AG09319 (cell line): ENCODE results near the gene LGALSL.

ENCODE experiments used
- DNase-seq: peaks from one replicate; pipeline ENCODE4 v3.0.0-alpha.2; 2010; ENCODE audit warnings: low read depth; ENCODE audit errors: extremely low read depth
- CTCF ChIP-seq: IDR thresholded peaks from 2 replicates; pipeline ENCODE4 v1.5.1; 2011; ENCODE audit warnings: low read depth, mild to moderate bottlenecking, inconsistent platforms, low read length, moderate library complexity

The LGALSL gene

GRCh38 chr2:64424416-64424987, 29.5 kb upstream of the LGALSL start:
- no peak for TF ChIP-seq CTCF
- no peak for DNase-seq

GRCh38 chr2:64426183-64426952, 27.6 kb upstream of the LGALSL start:
- no peak for TF ChIP-seq CTCF
- DNase-seq: no peak

- no peak for TF ChIP-seq CTCF
- DNase-seq: no peak
Measured at GRCh38 chr2:64434039-64434657, 19.8 kb upstream of the LGALSL start.

- no peak for DNase-seq
- TF ChIP-seq CTCF: no peak
Measured at GRCh38 chr2:64437883-64438282, 16.1 kb upstream of the LGALSL start.

- DNase-seq: no peak
- no peak for TF ChIP-seq CTCF
Measured at GRCh38 chr2:64439194-64439593, 14.8 kb upstream of the LGALSL start.

- DNase-seq: no peak
- TF ChIP-seq CTCF: no peak
Measured at GRCh38 chr2:64440843-64441242, 13.1 kb upstream of the LGALSL start.

GRCh38 chr2:64442277-64442676, 11.7 kb upstream of the LGALSL start:
- no peak for TF ChIP-seq CTCF
- DNase-seq: no peak
